K562 (cell line): ENCODE results near the gene CHMP4B. TPM values are rescaled to one million over a fixed set of nuclear protein-coding genes. Genes with fewer than 3 reads are reported as not detected.

Source experiments
- EP400 ChIP-seq: fragments of 450-650 bp; IDR thresholded peaks from 2 replicates; pipeline ENCODE4 v1.6.1; 2017; ENCODE audit warnings: antibody characterized with exemption, mild to moderate bottlenecking, moderate library complexity
- ETS1 ChIP-seq: conservative IDR thresholded peaks from 2 replicates; pipeline ENCODE4 v1.6.1; 2011; ENCODE audit warnings: low read depth, mild to moderate bottlenecking, low read length; ENCODE audit not compliant: control insufficient read depth
- MBD1 ChIP-seq: fragments of 250-450 bp; sonication (Bioruptor Pico); IDR thresholded peaks from 2 replicates; pipeline ENCODE4 v1.8.0; 2022; ENCODE audit warnings: inconsistent platforms
- NRF1 ChIP-seq, 2 experiments: fragments of 450-650 bp; IDR thresholded peaks in 1 of 2; conservative IDR thresholded peaks in 1 of 2; 2 replicates each; pipeline ENCODE4 v1.6.1; 2014; ENCODE audit warnings: mild to moderate bottlenecking in 2 of 2
- RAD51 ChIP-seq: fragments of 450-650 bp; IDR thresholded peaks from 2 replicates; pipeline ENCODE4 v1.7.1; 2016; ENCODE audit warnings: low read depth, mild to moderate bottlenecking, borderline replicate concordance
- REST ChIP-seq, 2 experiments: fragments of 450-650 bp; formaldehyde crosslinking in 1 of 2; IDR thresholded peaks; 2 replicates each; pipeline versions ENCODE4 v1.4.0 to v1.6.1; 2014 to 2020; ENCODE audit warnings: mild to moderate bottlenecking in 2 of 2, borderline replicate concordance in 1 of 2, low read depth in 1 of 2
- TRIM28 ChIP-seq: fragments of 450-650 bp; IDR thresholded peaks from 2 replicates; pipeline ENCODE4 v1.6.1; 2017
- UBTF ChIP-seq, 2 experiments: IDR thresholded peaks; 2 replicates each; pipeline ENCODE4 v1.6.1; 2012; ENCODE audit warnings: improper control_type of control experiment in 2 of 2, low read depth in 2 of 2, low read length in 2 of 2, borderline replicate concordance in 1 of 2
- ZBTB9 ChIP-seq: fragments of 450-650 bp; formaldehyde crosslinking; IDR thresholded peaks from 2 replicates; pipeline ENCODE4 v1.4.0; 2020; ENCODE audit warnings: mild to moderate bottlenecking, moderate library complexity
- ZKSCAN1 ChIP-seq: fragments of 150-350 bp; IDR thresholded peaks from 2 replicates; pipeline ENCODE4 v1.6.1; 2016; ENCODE audit warnings: low read depth, low read length
- polyA plus RNA-seq, 8 experiments: library from polyadenylated mRNA; depleted of rRNA in 4 of 8; stranded (reverse) in 5 of 8; unstranded in 3 of 8; fragments of >200 nt; fragmentation: Nextera tagmentation in 2 of 8; fragmentation: Illumina TruSeq in 1 of 8; extraction: Ambion mirVana in 2 of 8; extraction: Trizol in 1 of 8; gene quantifications; 2 replicates each; pipeline versions ENCODE4 v1.2.1 to v1.2.3, GENCODE V29; 2011 to 2014; ENCODE audit warnings: inconsistent platforms in 1 of 8, missing spikeins in 1 of 8
- total RNA-seq, 7 experiments: library from RNA; depleted of rRNA in 6 of 7; stranded (reverse); fragments of >200 nt in 6 of 7; fragmentation: Illumina TruSeq in 2 of 7; extraction: Trizol in 2 of 7; gene quantifications; 2 replicates each; pipeline versions ENCODE4 v1.2.1 to v1.2.3, GENCODE V29; 2011 to 2021; ENCODE audit warnings: low replicate concordance in 1 of 7

CHMP4B gene
- total and polyA plus RNA-seq, 9 of the 15 experiments (the other 6 are each of a cell fraction or from before 2014, with no cell fraction given): 1.8 to 64.7 (median 31.8) TPM

- TF ChIP-seq ETS1 (no peak), ZBTB9 (CRISPR knock-in tag) (no peak), TRIM28 (peak; percentile 20; the same call in 1 of the 2 replicates), REST (IDR thresholded peaks at IDR 0.05; ENCODE audit: borderline replicate concordance) (no peak), REST (CRISPR knock-in tag; IDR thresholded peaks at IDR 0.05; ENCODE audit: low read depth) (no peak), MBD1 (CRISPR knock-in tag) (no peak), EP400 (peak; percentile 31; the same call in 1 of the 2 replicates), RAD51 (no peak), UBTF (IDR thresholded peaks at IDR 0.05; ENCODE audit: borderline replicate concordance in 1 of 2, low read depth in 2 of 2, low read length in 2 of 2) (no peak), ZKSCAN1 (peak; percentile 63; the same call in 1 of the 2 replicates), NRF1 (conservative IDR thresholded peaks at IDR 0.05 in 1 of 2, IDR thresholded peaks at IDR 0.05 in 1 of 2) (0 out of 4 replicates have a peak, but pooled peaks of 1 of the 2 experiments have one; percentile 18)
Measured at GRCh38 chr20:33812152-33812849, 1.2 kb downstream of the CHMP4B start (continued).
